NB4 (cell line): ENCODE measurements around the gene TMEM59L.

Experiments
- DNase-seq: peaks from one replicate; pipeline ENCODE4 v3.0.0; 2010; ENCODE audit warnings: low read depth
- H3K4me3 ChIP-seq: one replicate; pipeline ENCODE4 v1.5.1; 2011; ENCODE audit warnings: mild to moderate bottlenecking, low read depth, low read length, moderate library complexity
- POLR2A ChIP-seq: IDR thresholded peaks from 2 replicates; pipeline ENCODE4 v1.6.1; 2011; ENCODE audit warnings: mild to moderate bottlenecking; ENCODE audit not compliant: insufficient read length; ENCODE audit errors: extremely low read depth

Gene TMEM59L

GRCh38 chr19:18670312-18670711, 57.6 kb downstream of the TMEM59L start:
- no peak overlapping the region for H3K4me3 ChIP-seq
- DNase-seq: no peak
- TF ChIP-seq POLR2A: no peak
